IMR-90 (cell line): Measurements from ENCODE around the gene HMG20A. TPM values are rescaled to one million over a fixed set of nuclear protein-coding genes. Genes with fewer than 3 reads are reported as not detected.
A peak's percentile ranks its signal among the peaks of the same experiment; 100 is the strongest.

Source experiments
- ATAC-seq: fragments of 200-7000 bp; cut with Tn5 transposase; 2 replicates; pipeline ENCODE4 v1.9.1; 2020; ENCODE audit warnings: low read depth, mild to moderate bottlenecking, moderate library complexity
- BruUV-seq: library from RNA; stranded (reverse); fragments of 400-500 nt; replicated peaks from 2 replicates; lab custom pipeline; 2021; lab: Mats Ljungman, UMichigan
- CTCF ChIA-PET: fragments of 300-600 bp; formaldehyde crosslinking; extraction: SDS; loops from one replicate; lab custom pipeline; 2021; ENCODE audit warnings: antibody characterized with exemption; lab: Yijun Ruan, JAX
- POLR2A ChIA-PET: fragments of 300-600 bp; sonication (Branson Sonifier 250); formaldehyde crosslinking; loops from one replicate; lab custom pipeline; 2022; ENCODE audit warnings: antibody characterized with exemption; ENCODE audit not compliant: unreplicated experiment; lab: Charles Lee
- DNase-seq: peaks from one replicate; pipeline ENCODE4 v3.0.0; 2013
- H2AFZ ChIP-seq: replicated peaks from 2 replicates; pipeline ENCODE3; 2013; ENCODE audit warnings: low read length, mild to moderate bottlenecking; ENCODE audit not compliant: poor library complexity
- H2AK5ac ChIP-seq: 2 replicates; pipeline ENCODE4 v1.6.1; 2013; ENCODE audit warnings: low read depth, low read length, inconsistent platforms
- H2AK9ac ChIP-seq: replicated peaks from 2 replicates; pipeline ENCODE3; 2013; ENCODE audit warnings: mild to moderate bottlenecking, low read depth, low read length, moderate library complexity; ENCODE audit not compliant: poor library complexity
- H2BK120ac ChIP-seq: 2 replicates; pipeline ENCODE4 v1.6.1; 2013; ENCODE audit warnings: low read depth, low read length, inconsistent platforms
- H2BK15ac ChIP-seq: 3 replicates; pipeline ENCODE4 v1.6.1; 2013; ENCODE audit warnings: low read depth, low read length, inconsistent platforms
- H2BK20ac ChIP-seq: 2 replicates; pipeline ENCODE4 v1.6.1; 2013; ENCODE audit warnings: low read depth, mild to moderate bottlenecking, inconsistent platforms, low read length, moderate library complexity
- H2BK5ac ChIP-seq: 2 replicates; pipeline ENCODE4 v1.6.1; 2013; ENCODE audit warnings: mild to moderate bottlenecking, low read depth, low read length, inconsistent platforms; ENCODE audit not compliant: poor library complexity, severe bottlenecking
- H3K14ac ChIP-seq: replicated peaks from 2 replicates; pipeline ENCODE4 v1.6.1; 2013; ENCODE audit warnings: low read depth, low read length, inconsistent platforms
- H3K18ac ChIP-seq: 2 replicates; pipeline ENCODE4 v1.6.1; 2013; ENCODE audit warnings: low read depth, low read length, control low read depth
- H3K23ac ChIP-seq: 2 replicates; pipeline ENCODE4 v1.6.1; 2013; ENCODE audit warnings: low read depth, low read length, inconsistent platforms
- H3K27ac ChIP-seq: 2 replicates; pipeline ENCODE4 v1.5.1; 2013; ENCODE audit warnings: mild to moderate bottlenecking, control low read depth, low read length; ENCODE audit not compliant: insufficient read depth
- H3K27me3 ChIP-seq: 2 replicates; pipeline ENCODE4 v1.6.1; 2013; ENCODE audit warnings: low read length; ENCODE audit not compliant: control insufficient read depth, insufficient read depth
- H3K36me3 ChIP-seq: 2 replicates; pipeline ENCODE4 v1.6.1; 2013; ENCODE audit warnings: low read length, mixed read lengths; ENCODE audit not compliant: control insufficient read depth, insufficient read depth
- H3K4ac ChIP-seq: 2 replicates; pipeline ENCODE4 v1.6.1; 2013; ENCODE audit warnings: low read depth, low read length, inconsistent platforms
- H3K4me1 ChIP-seq: 2 replicates; pipeline ENCODE4 v1.6.1; 2013; ENCODE audit warnings: low read length, mixed read lengths; ENCODE audit not compliant: control insufficient read depth, insufficient read depth
- H3K4me2 ChIP-seq: 2 replicates; pipeline ENCODE4 v1.6.1; 2013; ENCODE audit warnings: low read depth, mild to moderate bottlenecking, control low read depth, low read length, moderate library complexity
- H3K4me3 ChIP-seq: 2 replicates; pipeline ENCODE4 v1.5.1; 2013; ENCODE audit warnings: low read depth, mild to moderate bottlenecking, control low read depth, low read length, moderate library complexity; ENCODE audit not compliant: insufficient read depth
- H3K56ac ChIP-seq: 2 replicates; pipeline ENCODE4 v1.6.1; 2013; ENCODE audit warnings: low read length, inconsistent platforms; ENCODE audit not compliant: insufficient read depth; ENCODE audit errors: extremely low read depth
- H3K79me1 ChIP-seq, 2 experiments: 2 replicates each; pipeline ENCODE4 v1.6.1; 2013; ENCODE audit warnings: low read length in 2 of 2, inconsistent platforms in 1 of 2, low read depth in 1 of 2
- H3K9ac ChIP-seq: 2 replicates; pipeline ENCODE4 v1.6.1; 2013; ENCODE audit warnings: low read depth, low read length, control low read depth
- H3K9me1 ChIP-seq: 2 replicates; pipeline ENCODE4 v1.6.1; 2013; ENCODE audit warnings: low read length, inconsistent platforms; ENCODE audit not compliant: insufficient read depth
- H3K9me3 ChIP-seq: 2 replicates; pipeline ENCODE4 v1.6.1; 2013; ENCODE audit warnings: low read length; ENCODE audit not compliant: control insufficient read depth, insufficient read depth
- H4K20me1 ChIP-seq: 2 replicates; pipeline ENCODE4 v1.6.1; 2013; ENCODE audit warnings: low read length, inconsistent platforms; ENCODE audit not compliant: insufficient read depth
- H4K5ac ChIP-seq: 2 replicates; pipeline ENCODE4 v1.6.1; 2013; ENCODE audit warnings: mild to moderate bottlenecking, low read depth, low read length, control low read depth
- H4K8ac ChIP-seq, 2 experiments: 2 replicates each; pipeline ENCODE4 v1.6.1; 2013; ENCODE audit warnings: low read depth in 2 of 2, low read length in 2 of 2, control low read depth in 1 of 2, inconsistent platforms in 1 of 2
- H4K91ac ChIP-seq: 2 replicates; pipeline ENCODE4 v1.6.1; 2013; ENCODE audit warnings: low read depth, low read length, inconsistent platforms; ENCODE audit not compliant: insufficient read depth
- CEBPB ChIP-seq: IDR thresholded peaks from 2 replicates; pipeline ENCODE4 v1.6.1; 2012; ENCODE audit warnings: low read depth, low read length, improper control_type of control experiment
- CHD1 ChIP-seq: IDR thresholded peaks from 2 replicates; pipeline ENCODE4 v1.6.1; 2012; ENCODE audit warnings: low read depth, low read length, improper control_type of control experiment
- CTCF ChIP-seq: conservative IDR thresholded peaks from 2 replicates; pipeline ENCODE4 v1.5.1; 2012; ENCODE audit warnings: mild to moderate bottlenecking, low read depth, low read length, improper control_type of control experiment
- FOS ChIP-seq: fragments of 150-350 bp; IDR thresholded peaks from 2 replicates; pipeline ENCODE4 v1.6.1; 2016; ENCODE audit warnings: low read depth, low read length
- MAZ ChIP-seq: IDR thresholded peaks from 2 replicates; pipeline ENCODE4 v1.6.1; 2012; ENCODE audit warnings: low read depth, mild to moderate bottlenecking, low read length, improper control_type of control experiment, moderate library complexity, borderline replicate concordance
- MXI1 ChIP-seq: IDR thresholded peaks from 2 replicates; pipeline ENCODE4 v1.6.1; 2012; ENCODE audit warnings: low read depth, mild to moderate bottlenecking, low read length, moderate library complexity, borderline replicate concordance
- NFE2L2 ChIP-seq: fragments of 150-350 bp; IDR thresholded peaks from 2 replicates; pipeline ENCODE4 v1.6.1; 2016; ENCODE audit warnings: low read depth, mild to moderate bottlenecking, low read length
- POLR2A ChIP-seq: IDR thresholded peaks from 2 replicates; pipeline ENCODE4 v1.6.1; 2012; ENCODE audit warnings: mild to moderate bottlenecking, low read depth, low read length
- RCOR1 ChIP-seq: IDR thresholded peaks from 2 replicates; pipeline ENCODE4 v1.6.1; 2012; ENCODE audit warnings: mild to moderate bottlenecking, low read length, improper control_type of control experiment; ENCODE audit not compliant: insufficient replicate concordance
- USF2 ChIP-seq: fragments of 150-350 bp; IDR thresholded peaks from 2 replicates; pipeline ENCODE4 v1.6.1; 2017; ENCODE audit warnings: mild to moderate bottlenecking, antibody characterized with exemption, low read length, low read depth
- WGBS, 2 experiments: methylation state at CpG; one replicate each; pipeline versions ENCODE4 v1.1.5 to v1.1.7; 2013; ENCODE audit warnings: missing lambda C conversion rate in 2 of 2; ENCODE audit not compliant: insufficient read length in 1 of 2; ENCODE audit errors: extremely low coverage in 2 of 2; 5-methylcytosine and 5-hydroxymethylcytosine counted together
- dilution Hi-C: fragments of 300-500 bp; cut with HindIII; formaldehyde crosslinking; loops from one replicate; pipeline ENCODE4 v1.14.3; 2018; ENCODE audit warnings: low sequenced_read_pairs; ENCODE audit not compliant: unreplicated experiment
- in situ Hi-C: fragments of 300-500 bp; cut with MboI; formaldehyde crosslinking; loops from 3 replicates; pipeline ENCODE4 v1.14.3; 2019; ENCODE audit warnings: low sequenced_read_pairs, inconsistent platforms, mixed read lengths
- intact Hi-C: fragments of 100-400 bp; cut with micrococcal nuclease; formaldehyde crosslinking; loops from 2 replicates; pipeline ENCODE4 v1.10.0; 2022
- polyA plus RNA-seq, 3 experiments: library from polyadenylated mRNA; depleted of rRNA; stranded (reverse); fragments of >200 nt; gene quantifications; 2 replicates each; pipeline ENCODE4 v1.2.3, GENCODE V29; 2012; ENCODE audit warnings: low replicate concordance in 1 of 3
- total RNA-seq: library from RNA; depleted of rRNA; stranded (reverse); fragments of >200 nt; gene quantifications from 2 replicates; pipeline ENCODE4 v1.2.3, GENCODE V29; 2012

The HMG20A gene
- total and polyA plus RNA-seq, 2 of the 4 experiments (the other 2 are of a cell fraction): 22.3 to 25.3 TPM

- TF ChIP-seq CTCF: peak; percentile 95
These were observed 76.0 kb downstream of the HMG20A start (continued) for GRCh38 chr15:77496715-77497109.

- Histone ChIP-seq H3K4ac (peak overlapping the region; percentile 96), H3K9me1 (peaks cover 15% of the 10 kb centered on the region; the same call in 1 of the 2 replicates), H3K23ac (peak overlapping the region; percentile 92), H2BK20ac (peak overlapping the region; percentile 93), H2AFZ (peak overlapping the region; percentile 91), H3K27me3 (no peaks in the 10 kb centered on the region), H2BK15ac (peak overlapping the region; percentile 61; the same call in 2 of the 3 replicates), H3K18ac (peak overlapping the region; percentile 69), H3K4me2 (peak overlapping the region; percentile 39), H3K9ac (peak overlapping the region; percentile 52), H2AK5ac (peak overlapping the region; percentile 94; the same call in 1 of the 2 replicates), H4K8ac (peak overlapping the region; percentile 70 to 91), H2BK120ac (peak overlapping the region; percentile 95), H3K4me1 (peaks cover 28% of the 10 kb centered on the region), H3K4me3 (no peak overlapping the region), H2AK9ac (peak overlapping the region; percentile 93), H3K27ac (peak overlapping the region; percentile 68), H3K9me3 (no peaks in the 10 kb centered on the region), H3K36me3 (no peaks in the 10 kb centered on the region), H2BK5ac (peak overlapping the region; percentile 84), H4K5ac (peak overlapping the region; percentile 77), H3K56ac (peak overlapping the region; percentile 68), H3K79me1 (peaks cover 0 to 25% of the 10 kb centered on the region in 2 experiments; a peak in 2 of 4 replicates), H4K91ac (peak overlapping the region; percentile 94), H3K14ac (peak overlapping the region; percentile 96), H4K20me1 (no peaks in the 10 kb centered on the region)
- in situ Hi-C loops: loop anchor here (10.0 kb wide), 1 partner anchor 382 kb away; no protein-coding TSS in a partner anchor
- ATAC-seq (peak; percentile 45), DNase-seq (no peak)
- POLR2A ChIA-PET: interaction anchor here (1.1 kb wide), 1 partner anchor 78 kb away, joined by 3 read pairs; no protein-coding TSS in a partner anchor
- BruUV-seq: no TSS peak
- intact Hi-C loops: loop anchor here (2.0 to 5.0 kb wide), 2 partner anchors 40 to 46 kb away; no protein-coding TSS in a partner anchor
- dilution Hi-C loops: no loop called here
- no CpG with 5 or more reads among the region's 7 CpGs for WGBS, 2 experiments
- CTCF ChIA-PET: interaction anchor here (0.8 to 2.7 kb wide), 10 partner anchors 14 to 379 kb away, joined by 3 to 16 read pairs (median 4); no protein-coding TSS in a partner anchor
- TF ChIP-seq POLR2A: no peak
- no peak for TF ChIP-seq RCOR1
- TF ChIP-seq NFE2L2: no peak
- TF ChIP-seq CEBPB: no peak
- TF ChIP-seq MAZ: no peak
- TF ChIP-seq MXI1: no peak
- TF ChIP-seq CHD1: no peak
- TF ChIP-seq CTCF: no peak
- no peak for TF ChIP-seq USF2
- no peak for TF ChIP-seq FOS
These were observed 76.5 kb downstream of the HMG20A start for GRCh38 chr15:77497110-77497737.
